Mesothelial cell of epicardium (in vitro differentiated cells): ENCODE data around the gene GPSM1. TPM values are rescaled to one million over a fixed set of nuclear protein-coding genes. Genes with fewer than 3 reads are reported as not detected.

ENCODE experiments used
- DNase-seq, 2 experiments: peaks; one replicate each; pipeline ENCODE4 v3.0.0; 2021; ENCODE audit warnings: low spot score in 2 of 2; ENCODE audit not compliant: unreplicated experiment in 2 of 2
- H3K27ac Mint-ChIP-seq: 2 replicates; pipeline ENCODE4 v1.8.0; 2021; ENCODE audit warnings: mixed read lengths
- H3K27me3 Mint-ChIP-seq: 2 replicates; pipeline ENCODE4 v1.8.0; 2021; ENCODE audit warnings: low read depth, mixed read lengths
- H3K36me3 Mint-ChIP-seq: 2 replicates; pipeline ENCODE4 v1.8.0; 2021; ENCODE audit warnings: mixed read lengths
- H3K4me1 Mint-ChIP-seq: 2 replicates; pipeline ENCODE4 v1.8.0; 2021; ENCODE audit warnings: mixed read lengths
- H3K4me3 Mint-ChIP-seq: 2 replicates; pipeline ENCODE4 v1.8.0; 2021; ENCODE audit warnings: mild to moderate bottlenecking, moderate library complexity, mixed read lengths
- H3K9me3 Mint-ChIP-seq: 2 replicates; pipeline ENCODE4 v1.8.0; 2021; ENCODE audit warnings: mixed read lengths
- CTCF ChIP-seq: fragments of 200-600 bp; sonication (generic); IDR thresholded peaks from one replicate; pipeline ENCODE4 v1.5.0; 2021; ENCODE audit warnings: antibody characterized with exemption; ENCODE audit not compliant: unreplicated experiment
- total RNA-seq: library from RNA; stranded (reverse); gene quantifications from 3 replicates; pipeline ENCODE4 v1.2.1, GENCODE V29; 2021

The GPSM1 gene
- total RNA-seq, 1 donor from 2014 or later: 102 TPM

DNA sequence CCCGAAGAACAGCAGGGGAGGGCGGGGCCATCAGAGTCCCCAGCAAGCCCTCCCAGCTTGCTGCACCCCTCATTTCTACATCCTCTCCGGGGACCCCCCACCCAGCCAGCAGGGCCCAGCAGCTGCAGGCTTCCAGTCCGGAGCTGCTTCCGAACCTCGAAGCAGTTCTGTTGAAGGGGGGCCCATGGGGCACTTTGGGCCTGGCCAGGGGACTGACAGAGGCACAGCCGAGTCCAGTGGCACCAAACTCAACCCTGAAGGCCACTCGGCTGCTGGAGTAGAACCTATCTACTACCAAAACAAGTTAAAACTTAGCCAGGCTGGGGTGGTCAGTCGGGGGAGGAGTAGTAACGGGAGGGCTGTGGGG, 15.3 kb upstream of the GPSM1 start:
- Mint-ChIP-seq H3K4me1 (no peaks in the 10 kb centered on the region), H3K36me3 (no peaks in the 10 kb centered on the region), H3K27ac (no peak overlapping the region), H3K4me3 (no peak overlapping the region), H3K9me3 (peaks cover 14% of the 10 kb centered on the region), H3K27me3 (no peaks in the 10 kb centered on the region)
- no peak for DNase-seq
- no peak for TF ChIP-seq CTCF

- Mint-ChIP-seq H3K27me3 (no peaks in the 10 kb centered on the region), H3K9me3 (peaks cover 14% of the 10 kb centered on the region)
- TF ChIP-seq CTCF: peak; percentile 37
Observed at GRCh38 chr9:136312436-136312835, 14.9 kb upstream of the GPSM1 start.

GRCh38 chr9:136313111-136314055, 14.0 kb upstream of the GPSM1 start:
- Mint-ChIP-seq H3K4me1 (no peaks in the 10 kb centered on the region), H3K36me3 (no peaks in the 10 kb centered on the region), H3K27me3 (no peaks in the 10 kb centered on the region), H3K9me3 (peaks cover 14% of the 10 kb centered on the region), H3K27ac (no peak overlapping the region), H3K4me3 (no peak overlapping the region)
- no peak for TF ChIP-seq CTCF
- no peak for DNase-seq

More at GRCh38 chr9:136312436-136312835, 14.9 kb upstream of the GPSM1 start:
- H3K27ac Mint-ChIP-seq: no peak overlapping the region
- no peak overlapping the region for H3K4me3 Mint-ChIP-seq
- no peak for DNase-seq
- no peaks in the 10 kb centered on the region for H3K36me3 Mint-ChIP-seq
- H3K4me1 Mint-ChIP-seq: no peaks in the 10 kb centered on the region

- TF ChIP-seq CTCF: no peak
- no peak overlapping the region for H3K4me3 Mint-ChIP-seq
- H3K27ac Mint-ChIP-seq: no peak overlapping the region
- H3K9me3 Mint-ChIP-seq: peaks cover 14% of the 10 kb centered on the region
- H3K27me3 Mint-ChIP-seq: no peaks in the 10 kb centered on the region
- no peak for DNase-seq
- no peaks in the 10 kb centered on the region for H3K4me1 Mint-ChIP-seq
- no peaks in the 10 kb centered on the region for H3K36me3 Mint-ChIP-seq
Observed at GRCh38 chr9:136314056-136314416, 13.3 kb upstream of the GPSM1 start.

DNA sequence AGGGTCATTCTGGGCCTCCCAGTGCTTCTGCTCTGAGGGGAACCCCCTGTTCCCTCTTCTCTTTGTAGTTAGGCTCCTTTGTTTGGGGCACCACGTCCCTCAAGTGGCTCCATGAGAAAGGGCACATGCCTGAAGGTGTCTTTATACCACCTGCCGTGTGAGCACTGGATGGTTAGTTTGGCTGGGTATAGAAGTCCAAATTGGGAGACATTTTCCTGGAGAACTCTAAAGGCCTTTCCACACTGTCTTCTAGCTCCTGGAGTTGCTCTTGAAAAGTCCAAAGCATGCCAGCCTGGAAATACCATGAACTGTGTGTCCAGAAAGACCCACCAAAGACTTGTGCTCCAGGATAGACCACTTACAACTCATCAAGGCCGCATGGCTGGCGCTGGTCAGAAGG, 12.4 kb upstream of the GPSM1 start:
- H3K27ac Mint-ChIP-seq: no peak overlapping the region

More for the DNA sequence above, 12.4 kb upstream of the GPSM1 start:
- Mint-ChIP-seq H3K4me1 (no peaks in the 10 kb centered on the region), H3K9me3 (peaks cover 14% of the 10 kb centered on the region), H3K36me3 (no peaks in the 10 kb centered on the region), H3K4me3 (no peak overlapping the region), H3K27me3 (no peaks in the 10 kb centered on the region)
- no peak for DNase-seq
- TF ChIP-seq CTCF: no peak
